HK-2 (cell line): ENCODE measurements around the gene KCNMA1.

Source experiments
- DNase-seq: peaks from one replicate; pipeline ENCODE4 v3.0.0-alpha.2; 2018; ENCODE audit not compliant: unreplicated experiment

The KCNMA1 gene

GRCh38 chr10:77507291-77507880 is 130.2 kb downstream of the KCNMA1 start:
- DNase-seq = no peak

GRCh38 chr10:77506517-77507200 is 130.9 kb downstream of the KCNMA1 start:
- no peak for DNase-seq

- peak; percentile 56 for DNase-seq
Measured at GRCh38 chr10:77505431-77506334, 131.9 kb downstream of the KCNMA1 start.

GRCh38 chr10:77504873-77505257 is 132.7 kb downstream of the KCNMA1 start:
- peak; percentile 94 for DNase-seq

GRCh38 chr10:77504196-77504872 is 133.3 kb downstream of the KCNMA1 start:
- peak; percentile 35 for DNase-seq

- DNase-seq = no peak
Measured at GRCh38 chr10:77501846-77502261, 135.8 kb downstream of the KCNMA1 start.

- peak; percentile 94 for DNase-seq
Measured at GRCh38 chr10:77501152-77501845, 136.3 kb downstream of the KCNMA1 start.

GRCh38 chr10:77500754-77501151 is 136.9 kb downstream of the KCNMA1 start:
- peak; percentile 68 for DNase-seq

- no peak for DNase-seq
Measured at GRCh38 chr10:77498829-77499228, 138.8 kb downstream of the KCNMA1 start.

- no peak for DNase-seq
Measured at GRCh38 chr10:77498210-77498609, 139.4 kb downstream of the KCNMA1 start.

GRCh38 chr10:77497748-77498147 is 139.9 kb downstream of the KCNMA1 start:
- DNase-seq = no peak

GRCh38 chr10:77496941-77497420 is 140.6 kb downstream of the KCNMA1 start:
- DNase-seq = no peak

- DNase-seq = no peak
Measured at GRCh38 chr10:77494756-77495541, 142.7 kb downstream of the KCNMA1 start.

GRCh38 chr10:77494327-77494726 is 143.3 kb downstream of the KCNMA1 start:
- DNase-seq = no peak

GRCh38 chr10:77493851-77494261 is 143.8 kb downstream of the KCNMA1 start:
- DNase-seq = no peak

- no peak for DNase-seq
Measured at GRCh38 chr10:77493239-77493806, 144.3 kb downstream of the KCNMA1 start.

GRCh38 chr10:77492368-77492994 is 145.1 kb downstream of the KCNMA1 start:
- no peak for DNase-seq

GRCh38 chr10:77490534-77491314 is 146.9 kb downstream of the KCNMA1 start:
- DNase-seq = no peak

- DNase-seq = no peak
Measured at GRCh38 chr10:77486517-77486916, 151.1 kb downstream of the KCNMA1 start.
